GM13976 (cell line): ENCODE measurements around the gene MED13L.

Source experiments
- DNase-seq: peaks from one replicate; pipeline ENCODE4 v3.0.0; 2012; ENCODE audit warnings: low spot score
- in situ Hi-C: fragments of 300-500 bp; cut with MboI; formaldehyde crosslinking; loops from one replicate; pipeline ENCODE4 v1.12.0; 2022; ENCODE audit warnings: low sequenced_read_pairs, mixed read lengths, inconsistent platforms; ENCODE audit not compliant: unreplicated experiment
- TF ChIP-seq, protein P1 (sequence below): IDR thresholded peaks from 2 replicates; pipeline ENCODE4 v1.5.1; 2012; ENCODE audit warnings: borderline replicate concordance, mild to moderate bottlenecking; ENCODE audit not compliant: insufficient read depth; ENCODE audit errors: extremely low read depth, missing control alignments, control extremely low read depth

Gene MED13L

DNA sequence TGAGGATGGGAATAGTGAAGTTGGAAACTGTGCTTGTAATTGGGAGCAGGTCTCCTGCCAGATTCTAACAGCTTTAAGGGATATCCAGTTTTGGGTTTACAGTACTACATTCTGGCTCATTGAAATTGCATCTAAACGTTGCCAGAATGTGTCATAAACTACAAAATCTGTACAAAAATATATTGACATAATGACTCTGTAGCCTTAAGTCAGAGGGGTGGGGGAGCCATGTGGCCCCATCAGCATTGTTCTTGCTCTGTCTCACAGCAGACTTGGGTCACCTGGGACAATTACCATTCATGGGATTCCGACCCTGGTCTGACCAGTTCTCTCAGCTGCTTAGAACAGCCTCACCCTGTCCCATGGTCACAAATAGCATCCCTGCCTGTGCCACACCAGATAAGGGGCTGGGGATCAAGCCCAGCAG is 43.3 kb upstream of the MED13L start:
- TF ChIP-seq, protein P1, sequence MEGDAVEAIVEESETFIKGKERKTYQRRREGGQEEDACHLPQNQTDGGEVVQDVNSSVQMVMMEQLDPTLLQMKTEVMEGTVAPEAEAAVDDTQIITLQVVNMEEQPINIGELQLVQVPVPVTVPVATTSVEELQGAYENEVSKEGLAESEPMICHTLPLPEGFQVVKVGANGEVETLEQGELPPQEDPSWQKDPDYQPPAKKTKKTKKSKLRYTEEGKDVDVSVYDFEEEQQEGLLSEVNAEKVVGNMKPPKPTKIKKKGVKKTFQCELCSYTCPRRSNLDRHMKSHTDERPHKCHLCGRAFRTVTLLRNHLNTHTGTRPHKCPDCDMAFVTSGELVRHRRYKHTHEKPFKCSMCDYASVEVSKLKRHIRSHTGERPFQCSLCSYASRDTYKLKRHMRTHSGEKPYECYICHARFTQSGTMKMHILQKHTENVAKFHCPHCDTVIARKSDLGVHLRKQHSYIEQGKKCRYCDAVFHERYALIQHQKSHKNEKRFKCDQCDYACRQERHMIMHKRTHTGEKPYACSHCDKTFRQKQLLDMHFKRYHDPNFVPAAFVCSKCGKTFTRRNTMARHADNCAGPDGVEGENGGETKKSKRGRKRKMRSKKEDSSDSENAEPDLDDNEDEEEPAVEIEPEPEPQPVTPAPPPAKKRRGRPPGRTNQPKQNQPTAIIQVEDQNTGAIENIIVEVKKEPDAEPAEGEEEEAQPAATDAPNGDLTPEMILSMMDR = no peak
- no peak for DNase-seq
- in situ Hi-C loops = no loop called here

GRCh38 chr12:116319898-116320621 is 42.6 kb upstream of the MED13L start:
- TF ChIP-seq, protein P1 = no peak
- in situ Hi-C loops = no loop called here
- no peak for DNase-seq

DNA sequence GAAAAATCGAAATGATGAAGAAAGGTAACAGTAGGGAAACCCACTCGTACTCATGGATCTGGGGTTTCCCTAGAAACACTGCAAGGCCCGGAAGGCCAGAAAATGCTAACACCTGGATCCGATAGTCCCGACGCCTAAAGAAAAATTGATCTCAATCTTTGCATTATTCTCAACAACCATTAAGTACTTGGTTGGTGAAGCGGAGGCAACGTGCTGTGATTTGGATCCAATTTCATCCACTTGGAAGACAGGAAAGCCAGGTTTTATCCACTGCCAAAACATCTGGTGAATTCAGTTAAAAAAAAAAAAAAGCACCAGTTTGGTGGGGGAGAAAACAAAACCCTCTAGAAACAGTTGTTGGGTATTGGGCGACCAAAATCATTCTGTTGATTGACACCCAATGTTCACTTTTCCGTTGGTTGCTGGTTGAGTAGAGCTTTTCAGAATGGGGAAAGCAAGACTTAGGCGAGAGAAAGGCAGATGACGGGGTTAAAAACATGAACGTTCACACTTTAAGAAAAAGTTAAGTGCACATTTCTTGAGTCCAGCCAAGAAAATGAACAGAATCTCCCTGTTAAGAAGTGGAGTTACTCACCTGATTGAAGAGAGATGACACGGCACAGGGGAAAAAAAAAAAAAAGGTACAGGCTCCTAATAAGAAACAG is 41.9 kb upstream of the MED13L start:
- in situ Hi-C loops = no loop called here
- TF ChIP-seq, protein P1 = no peak
- no peak for DNase-seq

DNA sequence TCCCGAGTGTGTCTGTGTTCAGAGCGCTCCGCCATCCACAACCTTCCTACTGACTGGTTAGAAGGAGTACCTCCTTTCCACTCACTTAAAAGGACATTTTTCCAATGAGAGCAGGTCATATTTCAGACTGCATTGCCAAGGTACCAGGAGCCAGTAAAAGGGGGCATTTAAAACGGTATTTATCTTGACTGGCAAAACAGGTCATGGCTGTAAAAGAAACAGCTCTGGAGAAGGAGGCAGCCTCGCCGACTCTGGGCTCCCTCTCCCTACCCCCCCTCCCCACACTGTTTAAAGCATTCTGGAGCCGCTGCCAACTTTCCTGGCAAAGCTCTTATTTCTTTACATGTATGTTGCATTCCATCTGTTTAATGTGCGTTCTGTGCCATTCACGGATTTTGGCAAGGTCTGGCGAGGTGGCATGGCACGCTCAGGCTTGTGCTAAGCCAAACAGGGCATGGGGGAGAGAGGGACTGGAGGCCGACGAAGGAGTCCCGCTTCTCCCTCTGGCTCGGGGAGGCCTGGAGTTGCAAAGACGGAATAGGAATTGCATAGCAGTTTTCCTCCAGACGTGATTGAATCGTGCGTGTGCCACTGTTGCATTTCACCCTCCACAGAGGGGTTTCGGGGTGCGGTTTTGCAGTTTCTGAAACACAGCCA is 41.2 kb upstream of the MED13L start:
- no peak for DNase-seq
- in situ Hi-C loops = no loop called here
- TF ChIP-seq, protein P1 = no peak

DNA sequence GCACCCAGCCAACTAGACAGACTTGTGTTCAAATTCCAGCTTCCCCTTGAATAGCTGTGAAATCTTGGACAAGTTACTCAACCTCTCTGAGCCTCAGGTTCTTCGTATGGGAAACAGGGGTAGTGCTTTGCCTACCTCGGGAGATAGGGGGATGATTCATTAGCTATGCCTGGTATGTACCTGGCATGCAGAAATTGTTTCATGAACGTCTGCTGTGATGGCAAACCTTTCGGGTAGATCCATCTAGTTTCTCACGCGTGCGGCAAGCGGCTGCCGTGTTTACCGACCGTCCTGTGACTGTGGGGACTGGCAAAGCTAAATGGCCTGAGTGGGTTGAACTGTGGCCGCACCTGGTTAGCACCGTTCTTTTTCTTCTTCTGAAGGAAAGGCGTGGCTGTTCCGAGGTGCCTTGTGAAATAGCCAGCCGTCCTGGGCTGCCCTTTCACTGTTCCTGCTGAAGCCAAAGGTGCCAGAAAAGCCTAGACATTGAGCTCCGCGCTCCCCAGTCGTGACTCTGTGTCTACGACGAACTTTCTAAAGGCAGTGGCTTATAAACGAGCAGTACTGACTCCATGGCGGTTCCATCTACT is 40.6 kb upstream of the MED13L start:
- in situ Hi-C loops = no loop called here
- TF ChIP-seq, protein P1 = no peak
- DNase-seq = no peak

DNA sequence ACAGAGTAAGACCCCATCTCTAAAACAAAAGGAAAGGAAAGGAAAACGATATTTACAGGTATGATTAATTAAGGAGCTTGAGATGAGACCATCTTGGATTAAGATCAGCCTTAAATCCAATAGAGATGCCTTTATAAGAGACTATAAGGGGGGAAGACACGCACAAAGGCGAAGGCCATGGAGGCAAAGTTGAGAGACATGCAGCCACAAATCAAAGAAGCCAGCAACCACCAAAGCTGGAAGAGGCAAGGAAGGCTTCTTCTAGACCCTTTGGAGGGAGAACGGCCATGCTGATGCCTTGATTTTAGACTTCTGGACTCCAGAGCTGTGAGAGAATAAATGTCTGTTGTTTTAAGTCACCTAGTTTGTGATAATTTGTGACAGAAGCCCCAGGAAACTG is 39.6 kb upstream of the MED13L start:
- TF ChIP-seq, protein P1 = no peak
- in situ Hi-C loops = no loop called here
- no peak for DNase-seq
